GM12878 (cell line): Measurements from ENCODE around the gene LRRN4. TPM values are rescaled to one million over a fixed set of nuclear protein-coding genes. Genes with fewer than 3 reads are reported as not detected.
A peak's percentile ranks its signal among the peaks of the same experiment; 100 is the strongest.

Source experiments
- ATAC-seq: fragments of 200-7000 bp; cut with Tn5 transposase; 3 replicates; pipeline ENCODE4 v1.9.1; 2020; ENCODE audit warnings: mild to moderate bottlenecking, moderate library complexity
- BruUV-seq: library from RNA; stranded (reverse); fragments of 400-500 nt; replicated peaks from 2 replicates; lab custom pipeline; 2021; lab: Mats Ljungman, UMichigan
- CTCF ChIA-PET: fragments of 300-600 bp; sonication (Branson Sonifier 250); formaldehyde crosslinking; extraction: SDS; loops from one replicate; lab custom pipeline; 2021; ENCODE audit warnings: inconsistent platforms; lab: Yijun Ruan, JAX
- POLR2A ChIA-PET: fragments of 350-600 bp; formaldehyde crosslinking; extraction: SDS; loops from one replicate; lab custom pipeline; 2021; ENCODE audit warnings: inconsistent platforms; lab: Charles Lee
- RAD21 ChIA-PET: fragments of 300-600 bp; sonication (Branson Sonifier 250); formaldehyde crosslinking; loops from one replicate; lab custom pipeline; 2023; ENCODE audit warnings: antibody characterized with exemption; ENCODE audit not compliant: unreplicated experiment; lab: Charles Lee
- SMC1A ChIA-PET: fragments of 300-600 bp; sonication (Branson Sonifier 250); formaldehyde crosslinking; loops from one replicate; lab custom pipeline; 2023; ENCODE audit not compliant: unreplicated experiment, uncharacterized antibody; lab: Charles Lee
- DNase-seq: peaks from one replicate; pipeline ENCODE4 v3.0.0-alpha.2; 2011; ENCODE audit warnings: low read depth, low spot score
- FAIRE-seq: peaks from 3 replicates; lab custom pipeline; 2011; peaks lifted over from hg19 to GRCh38; lab: Jason Lieb, UNC
- H2AFZ ChIP-seq: 2 replicates; pipeline ENCODE4 v1.6.0; 2011; ENCODE audit warnings: low read depth, low read length, control low read depth; ENCODE audit not compliant: control insufficient read depth
- H3K27ac ChIP-seq: 2 replicates; pipeline ENCODE4 v1.5.1; 2011; ENCODE audit warnings: control low read depth; ENCODE audit not compliant: control insufficient read depth, insufficient read depth
- H3K27me3 ChIP-seq, 2 experiments: replicated peaks in 1 of 2; 2 replicates each; pipeline versions ENCODE4 v1.6.0 to v1.6.1; 2011; ENCODE audit warnings: low read length in 1 of 2; ENCODE audit not compliant: control insufficient read depth in 2 of 2, insufficient read depth in 2 of 2
- H3K36me3 ChIP-seq, 2 experiments: 2 replicates each; pipeline ENCODE4 v1.5.1; 2011; ENCODE audit warnings: low read length in 1 of 2; ENCODE audit not compliant: control insufficient read depth in 2 of 2, insufficient read depth in 2 of 2
- H3K4me1 ChIP-seq: 2 replicates; pipeline ENCODE4 v1.6.1; 2011; ENCODE audit warnings: mild to moderate bottlenecking, low read length, moderate library complexity, mixed read lengths; ENCODE audit not compliant: control insufficient read depth, insufficient read depth
- H3K4me2 ChIP-seq: 2 replicates; pipeline ENCODE4 v1.6.0; 2011; ENCODE audit warnings: control low read depth; ENCODE audit not compliant: control insufficient read depth, insufficient read depth
- H3K4me3 ChIP-seq: fragments of 200-600 bp; sonication (generic); 2 replicates; pipeline ENCODE4 v1.5.1; 2016
- H3K79me2 ChIP-seq: 2 replicates; pipeline ENCODE4 v1.6.0; 2011; ENCODE audit warnings: low read length; ENCODE audit not compliant: control insufficient read depth, insufficient read depth
- H3K9ac ChIP-seq: 2 replicates; pipeline ENCODE4 v1.8.0; 2011; ENCODE audit warnings: low read length, control low read depth, mixed read lengths; ENCODE audit not compliant: control insufficient read depth, insufficient read depth
- H3K9me3 ChIP-seq: replicated peaks from 3 replicates; pipeline ENCODE4 v1.5.1; 2011; ENCODE audit warnings: mild to moderate bottlenecking, low read length; ENCODE audit not compliant: control insufficient read depth, insufficient read depth
- H4K20me1 ChIP-seq: 2 replicates; pipeline ENCODE4 v1.6.0; 2011; ENCODE audit not compliant: control insufficient read depth, insufficient read depth
- CBX3 ChIP-seq: fragments of 200-600 bp; sonication (generic); IDR thresholded peaks from 2 replicates; pipeline ENCODE4 v1.6.1; 2016; ENCODE audit warnings: low read depth, borderline replicate concordance
- ETV6 ChIP-seq, 2 experiments: fragments of 450-650 bp in 1 of 2; IDR thresholded peaks in 1 of 2; conservative IDR thresholded peaks in 1 of 2; 2 replicates each; pipeline ENCODE4 v1.6.1; 2014; ENCODE audit warnings: antibody characterized with exemption in 1 of 2, borderline replicate concordance in 1 of 2, low read depth in 1 of 2, mild to moderate bottlenecking in 1 of 2, moderate library complexity in 1 of 2
- EZH2 ChIP-seq: IDR thresholded peaks from 2 replicates; pipeline ENCODE4 v1.6.1; 2012; ENCODE audit warnings: low read depth, mild to moderate bottlenecking, control low read depth, inconsistent platforms, low read length, borderline replicate concordance; ENCODE audit not compliant: control insufficient read depth
- FOXK2 ChIP-seq: fragments of 450-650 bp; IDR thresholded peaks from 2 replicates; pipeline ENCODE4 v1.6.1; 2017; ENCODE audit warnings: mild to moderate bottlenecking, moderate library complexity
- FOXM1 ChIP-seq: IDR thresholded peaks from 2 replicates; pipeline ENCODE4 v1.6.1; 2012; ENCODE audit warnings: low read depth, mild to moderate bottlenecking, inconsistent platforms, low read length, moderate library complexity
- NFIC ChIP-seq: IDR thresholded peaks from 2 replicates; pipeline ENCODE4 v1.6.1; 2012; ENCODE audit warnings: low read depth, mild to moderate bottlenecking, inconsistent platforms, low read length, moderate library complexity
- PAX8 ChIP-seq: fragments of 450-650 bp; IDR thresholded peaks from 2 replicates; pipeline ENCODE4 v1.6.1; 2017; ENCODE audit warnings: mild to moderate bottlenecking, moderate library complexity
- POLR2A ChIP-seq: IDR thresholded peaks from 2 replicates; pipeline ENCODE4 v1.6.1; 2011; ENCODE audit warnings: low read depth, mild to moderate bottlenecking, low read length
- RB1 ChIP-seq: fragments of 450-650 bp; formaldehyde crosslinking; IDR thresholded peaks from 2 replicates; pipeline ENCODE4 v1.6.1; 2017; ENCODE audit warnings: mild to moderate bottlenecking, borderline replicate concordance
- RUNX3 ChIP-seq: IDR thresholded peaks from 2 replicates; pipeline ENCODE4 v1.6.1; 2012; ENCODE audit warnings: low read length, inconsistent platforms
- SIN3A ChIP-seq: IDR thresholded peaks from 2 replicates; pipeline ENCODE4 v1.6.1; 2012; ENCODE audit warnings: low read depth, low read length, improper control_type of control experiment
- TCF12 ChIP-seq: IDR thresholded peaks from 2 replicates; pipeline ENCODE4 v1.6.1; 2011; ENCODE audit warnings: low read depth, mild to moderate bottlenecking, low read length
- TCF7 ChIP-seq: IDR thresholded peaks from 2 replicates; pipeline ENCODE4 v1.6.1; 2014; ENCODE audit warnings: antibody characterized with exemption, borderline replicate concordance
- ZNF24 ChIP-seq: fragments of 450-650 bp; IDR thresholded peaks from 2 replicates; pipeline ENCODE4 v1.6.1; 2017; ENCODE audit warnings: antibody characterized with exemption, mild to moderate bottlenecking
- ZZZ3 ChIP-seq: IDR thresholded peaks from 2 replicates; pipeline ENCODE4 v1.6.1; 2011; ENCODE audit warnings: low read depth; ENCODE audit not compliant: control insufficient read depth, insufficient read length
- WGBS: methylation state at CpG from one replicate; pipeline ENCODE4 v1.1.6; 2016; ENCODE audit warnings: low lambda C conversion rate; ENCODE audit not compliant: insufficient replicate concordance, insufficient coverage; ENCODE audit errors: missing lambda C conversion rate; 5-methylcytosine and 5-hydroxymethylcytosine counted together
- in situ Hi-C: fragments of 300-500 bp; cut with MboI; formaldehyde crosslinking; loops from 9 replicates; pipeline ENCODE4 v1.14.3; 2018; ENCODE audit warnings: mixed read lengths
- intact Hi-C: fragments of 100-400 bp; cut with micrococcal nuclease; formaldehyde crosslinking; loops from one replicate; pipeline ENCODE4 v1.14.2; 2022; ENCODE audit not compliant: unreplicated experiment
- polyA plus RNA-seq, 11 experiments: library from polyadenylated mRNA; depleted of rRNA in 4 of 11; unstranded in 6 of 11; stranded (reverse) in 5 of 11; fragments of >200 nt; fragmentation: Nextera tagmentation in 4 of 11; fragmentation: Illumina TruSeq in 1 of 11; extraction: Ambion mirVana in 4 of 11; extraction: Trizol in 1 of 11; gene quantifications; 1 replicate in 1 of 11; 2 replicates in 10 of 11; pipeline versions ENCODE4 v1.2.1 to v1.2.3, GENCODE V29; 2011 to 2016; ENCODE audit warnings: inconsistent platforms in 2 of 11, missing spikeins in 2 of 11, low read depth in 1 of 11
- total RNA-seq, 4 experiments: library from RNA; depleted of rRNA in 3 of 4; stranded (reverse); fragments of >200 nt in 3 of 4; fragmentation: Illumina TruSeq in 1 of 4; extraction: Trizol in 1 of 4; gene quantifications; 2 replicates each; pipeline versions ENCODE4 v1.2.1 to v1.2.3, GENCODE V29; 2013 to 2021
- TF ChIP-seq, protein P1 (sequence below): IDR thresholded peaks from 2 replicates; pipeline ENCODE4 v1.6.1; 2012; ENCODE audit warnings: mild to moderate bottlenecking, low read depth, low read length
- TF ChIP-seq, protein P2 (sequence below): IDR thresholded peaks from 2 replicates; pipeline ENCODE4 v1.6.1; 2012; ENCODE audit warnings: low read depth, low read length, improper control_type of control experiment
- TF ChIP-seq, protein P3 (sequence below): IDR thresholded peaks from 2 replicates; pipeline ENCODE4 v1.6.1; 2012; ENCODE audit warnings: low read depth, low read length, improper control_type of control experiment

The LRRN4 gene
- total and polyA plus RNA-seq, 10 of the 15 experiments (the other 5 are each of a cell fraction or from before 2014, with no cell fraction given), result 0.11 TPM; not detected in 9

DNA sequence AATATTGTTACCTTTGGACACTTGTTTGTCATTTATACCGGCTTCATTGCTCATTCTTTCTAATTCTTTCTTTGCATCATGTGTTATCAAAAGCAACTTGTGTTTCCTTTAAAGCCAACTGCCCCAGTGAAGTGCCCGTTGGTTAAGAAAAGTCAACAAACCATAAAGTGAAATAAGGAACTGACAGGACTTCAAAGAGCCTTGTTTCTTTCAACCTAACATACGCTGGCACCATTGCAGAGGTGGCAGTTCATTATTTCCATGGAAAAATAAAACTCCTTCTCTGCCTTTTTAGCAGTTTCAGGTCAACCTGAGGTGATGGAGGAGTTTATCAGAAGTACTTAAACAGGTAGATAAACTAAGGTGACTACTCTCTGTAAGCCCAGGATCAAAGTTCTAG is 40.2 kb upstream of the LRRN4 start (continued):
- TF ChIP-seq, protein P1, sequence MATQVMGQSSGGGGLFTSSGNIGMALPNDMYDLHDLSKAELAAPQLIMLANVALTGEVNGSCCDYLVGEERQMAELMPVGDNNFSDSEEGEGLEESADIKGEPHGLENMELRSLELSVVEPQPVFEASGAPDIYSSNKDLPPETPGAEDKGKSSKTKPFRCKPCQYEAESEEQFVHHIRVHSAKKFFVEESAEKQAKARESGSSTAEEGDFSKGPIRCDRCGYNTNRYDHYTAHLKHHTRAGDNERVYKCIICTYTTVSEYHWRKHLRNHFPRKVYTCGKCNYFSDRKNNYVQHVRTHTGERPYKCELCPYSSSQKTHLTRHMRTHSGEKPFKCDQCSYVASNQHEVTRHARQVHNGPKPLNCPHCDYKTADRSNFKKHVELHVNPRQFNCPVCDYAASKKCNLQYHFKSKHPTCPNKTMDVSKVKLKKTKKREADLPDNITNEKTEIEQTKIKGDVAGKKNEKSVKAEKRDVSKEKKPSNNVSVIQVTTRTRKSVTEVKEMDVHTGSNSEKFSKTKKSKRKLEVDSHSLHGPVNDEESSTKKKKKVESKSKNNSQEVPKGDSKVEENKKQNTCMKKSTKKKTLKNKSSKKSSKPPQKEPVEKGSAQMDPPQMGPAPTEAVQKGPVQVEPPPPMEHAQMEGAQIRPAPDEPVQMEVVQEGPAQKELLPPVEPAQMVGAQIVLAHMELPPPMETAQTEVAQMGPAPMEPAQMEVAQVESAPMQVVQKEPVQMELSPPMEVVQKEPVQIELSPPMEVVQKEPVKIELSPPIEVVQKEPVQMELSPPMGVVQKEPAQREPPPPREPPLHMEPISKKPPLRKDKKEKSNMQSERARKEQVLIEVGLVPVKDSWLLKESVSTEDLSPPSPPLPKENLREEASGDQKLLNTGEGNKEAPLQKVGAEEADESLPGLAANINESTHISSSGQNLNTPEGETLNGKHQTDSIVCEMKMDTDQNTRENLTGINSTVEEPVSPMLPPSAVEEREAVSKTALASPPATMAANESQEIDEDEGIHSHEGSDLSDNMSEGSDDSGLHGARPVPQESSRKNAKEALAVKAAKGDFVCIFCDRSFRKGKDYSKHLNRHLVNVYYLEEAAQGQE, result no peak
- TF ChIP-seq NFIC (no peak), ETV6 (conservative IDR thresholded peaks at IDR 0.05 in 1 of 2, IDR thresholded peaks at IDR 0.05 in 1 of 2; ENCODE audit: borderline replicate concordance in 1 of 2, low read depth in 1 of 2) (no peak), PAX8 (no peak), FOXK2 (peak; percentile 28; the same call in 1 of the 2 replicates)
- TF ChIP-seq, protein P2, sequence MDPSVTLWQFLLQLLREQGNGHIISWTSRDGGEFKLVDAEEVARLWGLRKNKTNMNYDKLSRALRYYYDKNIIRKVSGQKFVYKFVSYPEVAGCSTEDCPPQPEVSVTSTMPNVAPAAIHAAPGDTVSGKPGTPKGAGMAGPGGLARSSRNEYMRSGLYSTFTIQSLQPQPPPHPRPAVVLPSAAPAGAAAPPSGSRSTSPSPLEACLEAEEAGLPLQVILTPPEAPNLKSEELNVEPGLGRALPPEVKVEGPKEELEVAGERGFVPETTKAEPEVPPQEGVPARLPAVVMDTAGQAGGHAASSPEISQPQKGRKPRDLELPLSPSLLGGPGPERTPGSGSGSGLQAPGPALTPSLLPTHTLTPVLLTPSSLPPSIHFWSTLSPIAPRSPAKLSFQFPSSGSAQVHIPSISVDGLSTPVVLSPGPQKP, result no peak

GRCh38 chr20:6091661-6092060 is 37.8 kb upstream of the LRRN4 start:
- DNase-seq, result no peak
- WGBS, result 56% methylated on average over 8 of the region's 8 CpGs
- no peaks in the 10 kb centered on the region for H3K79me2 ChIP-seq
- no peak overlapping the region for H2AFZ ChIP-seq
- ATAC-seq, result no peak
- BruUV-seq, result no TSS peak
- FAIRE-seq, result no peak
- peaks cover 2% of the 10 kb centered on the region; the same call in 1 of the 3 replicates for H3K9me3 ChIP-seq
- H3K27me3 ChIP-seq, result no peaks in the 10 kb centered on the region; a peak in 1 of 4 replicates
- ChIA-PET SMC1A (no interaction called here), POLR2A (interaction anchor here (1.7 kb wide), 1 partner anchor 14 kb away, joined by 7 read pairs; no protein-coding TSS in a partner anchor), CTCF (interaction anchor here (1.2 to 2.4 kb wide), 3 partner anchors 14 to 304 kb away, joined by 3 to 5 read pairs (median 3); no protein-coding TSS in a partner anchor), RAD21 (interaction anchor here (0.5 to 1.5 kb wide), 2 partner anchors 14 to 563 kb away, joined by 3 to 6 read pairs; no protein-coding TSS in a partner anchor)
- in situ Hi-C loops, result no loop called here
- no peak overlapping the region for H3K27ac ChIP-seq
- H3K36me3 ChIP-seq, result no peaks in the 10 kb centered on the region; a peak in 1 of 4 replicates
- no peaks in the 10 kb centered on the region for H4K20me1 ChIP-seq
- intact Hi-C loops, result no loop called here
- no peak overlapping the region for H3K9ac ChIP-seq
- no peak overlapping the region for H3K4me3 ChIP-seq
- no peak overlapping the region for H3K4me2 ChIP-seq
- H3K4me1 ChIP-seq, result no peaks in the 10 kb centered on the region
- TF ChIP-seq FOXM1 (no peak), ZNF24 (no peak), POLR2A (no peak), ZZZ3 (no peak), TCF7 (no peak), CBX3 (no peak), EZH2 (no peak), SIN3A (no peak), RUNX3 (no peak), RB1 (no peak), TCF12 (no peak), ETV6 (conservative IDR thresholded peaks at IDR 0.05 in 1 of 2, IDR thresholded peaks at IDR 0.05 in 1 of 2; ENCODE audit: borderline replicate concordance in 1 of 2, low read depth in 1 of 2) (no peak)
- TF ChIP-seq, protein P3, sequence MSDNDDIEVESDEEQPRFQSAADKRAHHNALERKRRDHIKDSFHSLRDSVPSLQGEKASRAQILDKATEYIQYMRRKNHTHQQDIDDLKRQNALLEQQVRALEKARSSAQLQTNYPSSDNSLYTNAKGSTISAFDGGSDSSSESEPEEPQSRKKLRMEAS, result no peak
- TF ChIP-seq, protein P2, result no peak
